Neural progenitor cell (in vitro differentiated cells): Measurements from ENCODE around the gene TREM1. TPM values are rescaled to one million over a fixed set of nuclear protein-coding genes. Genes with fewer than 3 reads are reported as not detected.
A peak's percentile ranks its signal among the peaks of the same experiment; 100 is the strongest.

ENCODE experiments used
- DNase-seq: peaks from one replicate; pipeline ENCODE4 v3.0.0-alpha.2; 2016; ENCODE audit warnings: low spot score
- H2AFZ ChIP-seq: fragments of 200-600 bp; sonication (generic); replicated peaks from 2 replicates; pipeline ENCODE4 v1.6.1; 2016; ENCODE audit warnings: antibody characterized with exemption
- H3F3A ChIP-seq: fragments of 200-600 bp; sonication (generic); 2 replicates; pipeline ENCODE4 v1.6.1; 2016; ENCODE audit warnings: antibody characterized with exemption, low read depth
- H3K27ac ChIP-seq: fragments of 200-600 bp; sonication (generic); 2 replicates; pipeline ENCODE4 v1.5.1; 2016; ENCODE audit warnings: mild to moderate bottlenecking
- H3K27me3 ChIP-seq: fragments of 200-600 bp; sonication (generic); 2 replicates; pipeline ENCODE4 v1.6.1; 2016; ENCODE audit warnings: mild to moderate bottlenecking, moderate library complexity
- H3K36me3 ChIP-seq: fragments of 200-600 bp; sonication (generic); 2 replicates; pipeline ENCODE4 v1.5.1; 2016
- H3K4me1 ChIP-seq: fragments of 200-600 bp; sonication (generic); 2 replicates; pipeline ENCODE4 v1.6.1; 2016; ENCODE audit warnings: mixed run types
- H3K4me2 ChIP-seq: fragments of 200-600 bp; sonication (generic); 2 replicates; pipeline ENCODE4 v1.6.1; 2016
- H3K4me3 ChIP-seq: fragments of 200-600 bp; sonication (generic); 2 replicates; pipeline ENCODE4 v1.5.1; 2016
- H3K79me2 ChIP-seq: fragments of 200-600 bp; sonication (generic); 2 replicates; pipeline ENCODE4 v1.6.1; 2016; ENCODE audit warnings: low read depth
- H3K9ac ChIP-seq: fragments of 200-600 bp; sonication (generic); 2 replicates; pipeline ENCODE4 v1.6.1; 2016
- H3K9me3 ChIP-seq: fragments of 200-600 bp; sonication (generic); 2 replicates; pipeline ENCODE4 v1.5.1; 2016; ENCODE audit warnings: low read depth
- H4K20me1 ChIP-seq: fragments of 200-600 bp; sonication (generic); 2 replicates; pipeline ENCODE4 v1.6.1; 2016; ENCODE audit warnings: low read depth
- H3K27ac Mint-ChIP-seq: 3 replicates; pipeline ENCODE4 v1.8.0; 2021; ENCODE audit warnings: mixed read lengths
- H3K27me3 Mint-ChIP-seq: 2 replicates; pipeline ENCODE4 v1.8.0; 2022; ENCODE audit warnings: low read depth, mild to moderate bottlenecking, inconsistent platforms, moderate library complexity, mixed read lengths; ENCODE audit not compliant: insufficient read depth
- H3K36me3 Mint-ChIP-seq: 3 replicates; pipeline ENCODE4 v1.8.0; 2021; ENCODE audit warnings: mixed read lengths
- H3K4me1 Mint-ChIP-seq: 3 replicates; pipeline ENCODE4 v1.8.0; 2021; ENCODE audit warnings: mixed read lengths
- H3K4me3 Mint-ChIP-seq: 3 replicates; pipeline ENCODE4 v1.8.0; 2021; ENCODE audit warnings: mild to moderate bottlenecking, moderate library complexity, mixed read lengths
- H3K9me3 Mint-ChIP-seq: 3 replicates; pipeline ENCODE4 v1.8.0; 2020; ENCODE audit warnings: mixed read lengths
- EZH2 ChIP-seq: fragments of 200-600 bp; sonication (generic); IDR thresholded peaks from 2 replicates; pipeline ENCODE4 v1.6.1; 2017; ENCODE audit warnings: antibody characterized with exemption, mild to moderate bottlenecking, moderate library complexity
- EZH2phosphoT487 ChIP-seq: fragments of 200-600 bp; sonication (generic); IDR thresholded peaks from 2 replicates; pipeline ENCODE4 v1.6.1; 2017; ENCODE audit warnings: antibody characterized with exemption
- total RNA-seq: library from RNA; depleted of rRNA; stranded (reverse); fragments of >200 nt; gene quantifications from 2 replicates; pipeline ENCODE4 v1.2.3, GENCODE V29; 2015; ENCODE audit warnings: low replicate concordance
- TF ChIP-seq, protein P1 (sequence below): fragments of 200-600 bp; sonication (generic); IDR thresholded peaks from 2 replicates; pipeline ENCODE4 v1.5.1; 2017; ENCODE audit warnings: antibody characterized with exemption, mild to moderate bottlenecking

TREM1 gene
- total RNA-seq, 1 donor from 2014 or later = not detected

- peaks cover 6% of the 10 kb centered on the region for H3K27me3 Mint-ChIP-seq
- no peak for DNase-seq
- H3F3A ChIP-seq = no peaks in the 10 kb centered on the region
- no peaks in the 10 kb centered on the region for H3K4me1 ChIP-seq
- H3K36me3 ChIP-seq = no peaks in the 10 kb centered on the region
- H3K27ac ChIP-seq = no peak overlapping the region
- no peaks in the 10 kb centered on the region for H3K79me2 ChIP-seq
- H3K4me3 Mint-ChIP-seq = no peak overlapping the region
- H3K4me1 Mint-ChIP-seq = peaks cover 10% of the 10 kb centered on the region
- no peaks in the 10 kb centered on the region for H3K36me3 Mint-ChIP-seq
- no peak overlapping the region for H3K27ac Mint-ChIP-seq
- no peak overlapping the region for H2AFZ ChIP-seq
- no peaks in the 10 kb centered on the region for H4K20me1 ChIP-seq
- TF ChIP-seq EZH2phosphoT487 (no peak), EZH2 (no peak)
- TF ChIP-seq, protein P1, sequence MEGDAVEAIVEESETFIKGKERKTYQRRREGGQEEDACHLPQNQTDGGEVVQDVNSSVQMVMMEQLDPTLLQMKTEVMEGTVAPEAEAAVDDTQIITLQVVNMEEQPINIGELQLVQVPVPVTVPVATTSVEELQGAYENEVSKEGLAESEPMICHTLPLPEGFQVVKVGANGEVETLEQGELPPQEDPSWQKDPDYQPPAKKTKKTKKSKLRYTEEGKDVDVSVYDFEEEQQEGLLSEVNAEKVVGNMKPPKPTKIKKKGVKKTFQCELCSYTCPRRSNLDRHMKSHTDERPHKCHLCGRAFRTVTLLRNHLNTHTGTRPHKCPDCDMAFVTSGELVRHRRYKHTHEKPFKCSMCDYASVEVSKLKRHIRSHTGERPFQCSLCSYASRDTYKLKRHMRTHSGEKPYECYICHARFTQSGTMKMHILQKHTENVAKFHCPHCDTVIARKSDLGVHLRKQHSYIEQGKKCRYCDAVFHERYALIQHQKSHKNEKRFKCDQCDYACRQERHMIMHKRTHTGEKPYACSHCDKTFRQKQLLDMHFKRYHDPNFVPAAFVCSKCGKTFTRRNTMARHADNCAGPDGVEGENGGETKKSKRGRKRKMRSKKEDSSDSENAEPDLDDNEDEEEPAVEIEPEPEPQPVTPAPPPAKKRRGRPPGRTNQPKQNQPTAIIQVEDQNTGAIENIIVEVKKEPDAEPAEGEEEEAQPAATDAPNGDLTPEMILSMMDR = no peak
- H3K27me3 ChIP-seq = no peaks in the 10 kb centered on the region
- peaks cover 38% of the 10 kb centered on the region for H3K9me3 Mint-ChIP-seq
- no peak overlapping the region for H3K4me3 ChIP-seq
- no peak overlapping the region for H3K9ac ChIP-seq
- peaks cover 12% of the 10 kb centered on the region for H3K9me3 ChIP-seq
- no peak overlapping the region for H3K4me2 ChIP-seq
Measured at GRCh38 chr6:41262401-41262800, 24.1 kb downstream of the TREM1 start.

- H3K9ac ChIP-seq = no peak overlapping the region
- H3K79me2 ChIP-seq = no peaks in the 10 kb centered on the region
- DNase-seq = no peak
- H3F3A ChIP-seq = no peaks in the 10 kb centered on the region
- peaks cover 8% of the 10 kb centered on the region for H3K27me3 Mint-ChIP-seq
- H3K4me3 Mint-ChIP-seq = no peak overlapping the region
- no peak overlapping the region for H3K27ac ChIP-seq
- no peaks in the 10 kb centered on the region for H3K36me3 Mint-ChIP-seq
- H3K36me3 ChIP-seq = no peaks in the 10 kb centered on the region
- peaks cover 22% of the 10 kb centered on the region for H3K4me1 Mint-ChIP-seq
- no peak overlapping the region for H2AFZ ChIP-seq
- no peaks in the 10 kb centered on the region for H3K4me1 ChIP-seq
- peaks cover 31% of the 10 kb centered on the region for H3K9me3 Mint-ChIP-seq
- no peak overlapping the region for H3K4me3 ChIP-seq
- no peaks in the 10 kb centered on the region for H4K20me1 ChIP-seq
- H3K27me3 ChIP-seq = no peaks in the 10 kb centered on the region
- H3K4me2 ChIP-seq = no peak overlapping the region
- no peak for TF ChIP-seq EZH2
- TF ChIP-seq EZH2phosphoT487 = no peak
- TF ChIP-seq, protein P1 = no peak
- H3K27ac Mint-ChIP-seq = no peak overlapping the region
- H3K9me3 ChIP-seq = peaks cover 12% of the 10 kb centered on the region
Measured at GRCh38 chr6:41258196-41258493, 28.3 kb downstream of the TREM1 start.

- no peak for DNase-seq
- no peaks in the 10 kb centered on the region for H4K20me1 ChIP-seq
- H3K4me3 ChIP-seq = no peak overlapping the region
- no peaks in the 10 kb centered on the region for H3K36me3 ChIP-seq
- no peak overlapping the region for H3K4me2 ChIP-seq
- Mint-ChIP-seq H3K27me3 (peaks cover 8% of the 10 kb centered on the region), H3K4me3 (no peak overlapping the region), H3K4me1 (peaks cover 22% of the 10 kb centered on the region), H3K27ac (peak overlapping the region; percentile 55), H3K36me3 (no peaks in the 10 kb centered on the region), H3K9me3 (peaks cover 29% of the 10 kb centered on the region)
- no peak overlapping the region for H3K9ac ChIP-seq
- H3K4me1 ChIP-seq = no peaks in the 10 kb centered on the region
- H3K79me2 ChIP-seq = no peaks in the 10 kb centered on the region
- no peak overlapping the region for H3K27ac ChIP-seq
- no peaks in the 10 kb centered on the region for H3F3A ChIP-seq
- no peak overlapping the region for H2AFZ ChIP-seq
- peaks cover 12% of the 10 kb centered on the region for H3K9me3 ChIP-seq
- H3K27me3 ChIP-seq = no peaks in the 10 kb centered on the region
- no peak for TF ChIP-seq EZH2
- TF ChIP-seq, protein P1 = no peak
- TF ChIP-seq EZH2phosphoT487 = no peak
Measured at GRCh38 chr6:41257369-41258195, 28.9 kb downstream of the TREM1 start.
